Activated CD4-positive, alpha-beta T cell treated with anti-CD3 and anti-CD28 coated beads, Interleukin-2, amount 10 ng/mL, durations not matched to agents 7 days and 5 days (primary cell): ENCODE data around the gene CABP4. TPM values are rescaled to one million over a fixed set of nuclear protein-coding genes. Genes with fewer than 3 reads are reported as not detected.
A peak's percentile ranks its signal among the peaks of the same experiment; 100 is the strongest.

Source experiments
- CTCF ChIA-PET: fragments of 350-600 bp; sonication (Branson Sonifier 250); formaldehyde crosslinking; loops from one replicate; lab custom pipeline; 2021; ENCODE audit warnings: antibody characterized with exemption; lab: Charles Lee
- POLR2A ChIA-PET: fragments of 350-600 bp; sonication (Branson Sonifier 250); formaldehyde crosslinking; loops from one replicate; lab custom pipeline; 2021; ENCODE audit warnings: antibody characterized with exemption; lab: Charles Lee
- DNase-seq: peaks from one replicate; pipeline ENCODE4 v3.0.0-alpha.2; 2020
- H3K27ac Mint-ChIP-seq: one replicate; pipeline ENCODE4 v1.8.0; 2021; ENCODE audit warnings: mild to moderate bottlenecking, moderate library complexity, mixed read lengths
- H3K27me3 Mint-ChIP-seq: one replicate; pipeline ENCODE4 v1.8.0; 2021; ENCODE audit warnings: mixed read lengths
- H3K36me3 Mint-ChIP-seq: one replicate; pipeline ENCODE4 v1.8.0; 2021; ENCODE audit warnings: low read depth, mixed read lengths
- H3K4me1 Mint-ChIP-seq: one replicate; pipeline ENCODE4 v1.8.0; 2021; ENCODE audit warnings: mixed read lengths
- H3K4me3 Mint-ChIP-seq: one replicate; pipeline ENCODE4 v1.8.0; 2021; ENCODE audit warnings: mild to moderate bottlenecking, moderate library complexity, mixed read lengths
- H3K9me3 Mint-ChIP-seq: one replicate; pipeline ENCODE4 v1.8.0; 2021; ENCODE audit warnings: mixed read lengths
- total RNA-seq, 2 experiments: library from RNA; stranded (reverse); gene quantifications; one replicate each; pipeline ENCODE4 v1.2.3, GENCODE V29; 2021

CABP4 gene
- total RNA-seq, 2 experiments from 2014 or later: 1.3 to 2.6 TPM

DNA sequence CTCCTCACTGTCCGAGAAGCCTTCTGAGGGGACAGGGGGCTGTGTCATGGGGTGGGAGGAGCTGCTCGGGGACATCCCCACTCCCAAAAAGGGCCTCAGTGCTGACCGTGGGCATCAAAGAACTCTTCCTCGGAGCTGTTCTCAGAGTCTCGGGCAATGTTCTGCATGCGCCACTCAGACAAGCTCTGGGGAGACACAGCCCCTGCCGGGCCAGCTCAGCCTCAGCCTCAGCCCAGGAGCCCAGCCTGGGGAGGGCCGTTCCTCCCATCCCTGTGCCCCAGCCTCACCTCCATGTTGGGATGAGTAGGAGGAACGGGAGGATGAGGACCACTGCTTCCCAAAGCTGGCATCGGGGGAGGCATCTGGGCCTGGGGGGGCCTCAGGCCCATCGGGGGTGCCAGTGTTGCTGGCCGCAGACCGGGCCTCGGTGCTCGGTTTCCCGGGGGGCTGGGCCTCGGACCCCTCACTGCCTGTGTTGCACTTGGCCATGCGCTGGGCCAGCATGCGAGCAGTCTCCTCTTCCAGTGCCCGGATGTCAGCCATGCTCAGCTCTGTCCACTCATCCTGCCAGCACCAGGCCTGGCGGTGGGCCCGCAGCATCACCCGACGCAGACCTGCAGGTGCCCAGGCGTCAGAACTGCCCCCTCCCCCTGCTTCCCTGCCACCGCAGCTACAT, 44.8 kb downstream of the CABP4 start:
- no peak overlapping the region for H3K27ac Mint-ChIP-seq
- peaks cover 38% of the 10 kb centered on the region for H3K36me3 Mint-ChIP-seq
- ChIA-PET CTCF (interaction anchor here (2.5 kb wide), 1 partner anchor 98 kb away, joined by 13 read pairs; the partner anchor contains the start of gene PPP1CA), POLR2A (no interaction called here)
- no peak for DNase-seq
- no peak overlapping the region for H3K4me3 Mint-ChIP-seq
- H3K4me1 Mint-ChIP-seq: peaks cover 27% of the 10 kb centered on the region
- H3K27me3 Mint-ChIP-seq: no peaks in the 10 kb centered on the region
- no peaks in the 10 kb centered on the region for H3K9me3 Mint-ChIP-seq

DNA sequence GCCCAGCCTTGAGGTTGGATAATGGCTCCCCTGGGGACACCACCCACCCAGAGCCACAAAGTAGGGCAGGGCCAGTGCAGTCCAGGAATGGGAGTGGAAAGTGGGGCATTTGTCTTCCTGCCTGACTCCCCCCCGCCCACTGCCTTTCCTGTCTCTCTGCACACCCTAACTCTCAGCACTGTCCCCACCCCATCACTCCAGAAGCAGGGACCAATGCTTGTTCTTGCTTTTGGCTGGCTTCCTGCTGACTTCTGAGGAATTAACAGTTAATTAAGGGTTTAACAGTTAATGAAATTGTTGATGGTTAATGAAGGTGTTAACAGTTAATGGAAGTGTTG, 45.3 kb downstream of the CABP4 start:
- ChIA-PET POLR2A (no interaction called here), CTCF (interaction anchor here (2.5 kb wide), 1 partner anchor 99 kb away, joined by 13 read pairs; the partner anchor contains the start of gene PPP1CA)
- no peak for DNase-seq
- no peak overlapping the region for H3K4me3 Mint-ChIP-seq
- H3K27me3 Mint-ChIP-seq: no peaks in the 10 kb centered on the region
- H3K4me1 Mint-ChIP-seq: peaks cover 28% of the 10 kb centered on the region
- no peak overlapping the region for H3K27ac Mint-ChIP-seq
- no peaks in the 10 kb centered on the region for H3K9me3 Mint-ChIP-seq
- peaks cover 38% of the 10 kb centered on the region for H3K36me3 Mint-ChIP-seq

DNA sequence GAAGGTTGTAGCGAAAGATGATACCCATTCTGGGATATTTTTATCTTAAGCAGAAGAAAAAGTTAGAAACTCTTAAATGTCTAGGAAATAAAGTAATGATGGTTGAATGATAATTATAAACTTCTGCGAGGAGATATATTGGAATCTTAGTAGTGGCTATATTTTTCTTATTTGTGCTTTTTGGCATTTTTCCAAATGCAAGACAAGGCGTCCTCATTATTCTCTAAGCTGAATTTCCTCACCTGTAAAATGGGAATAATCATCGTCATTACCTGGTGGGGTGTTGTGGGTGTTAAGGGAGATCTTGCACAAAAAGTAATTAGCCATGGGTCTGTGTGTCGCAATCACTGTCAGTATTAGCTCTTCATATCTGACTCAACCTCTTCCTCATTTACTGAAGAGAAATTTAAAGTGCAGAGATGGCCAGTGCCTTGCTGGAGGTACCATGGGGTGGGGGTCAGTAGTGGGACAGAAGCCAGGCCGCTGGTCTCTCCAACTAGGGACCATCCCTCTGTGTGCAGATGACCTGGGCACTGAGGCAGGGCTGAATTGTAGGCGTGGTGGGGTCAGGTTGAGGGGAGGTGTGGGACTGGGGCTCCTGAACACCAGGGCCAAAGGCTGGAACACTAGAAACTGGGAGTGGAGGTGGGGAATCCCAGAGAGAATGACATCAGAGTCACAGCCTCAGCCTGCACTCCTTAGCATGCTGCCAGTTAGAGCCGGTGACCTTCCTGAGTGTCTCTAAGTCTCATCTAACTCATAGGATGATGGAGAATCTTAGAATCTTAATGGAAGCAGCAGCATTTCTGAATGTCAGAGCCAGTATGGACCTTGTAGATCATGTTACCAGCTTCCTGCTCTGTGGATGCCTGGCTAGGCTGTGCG, 45.9 kb downstream of the CABP4 start:
- peaks cover 34% of the 10 kb centered on the region for H3K4me1 Mint-ChIP-seq
- POLR2A ChIA-PET: no interaction called here
- no peak overlapping the region for H3K4me3 Mint-ChIP-seq
- H3K27ac Mint-ChIP-seq: no peak overlapping the region
- H3K36me3 Mint-ChIP-seq: peaks cover 33% of the 10 kb centered on the region
- no peak for DNase-seq
- H3K27me3 Mint-ChIP-seq: no peaks in the 10 kb centered on the region
- no peaks in the 10 kb centered on the region for H3K9me3 Mint-ChIP-seq
- CTCF ChIA-PET: interaction anchor here (2.5 kb wide), 1 partner anchor 99 kb away, joined by 13 read pairs; the partner anchor contains the start of gene PPP1CA

DNA sequence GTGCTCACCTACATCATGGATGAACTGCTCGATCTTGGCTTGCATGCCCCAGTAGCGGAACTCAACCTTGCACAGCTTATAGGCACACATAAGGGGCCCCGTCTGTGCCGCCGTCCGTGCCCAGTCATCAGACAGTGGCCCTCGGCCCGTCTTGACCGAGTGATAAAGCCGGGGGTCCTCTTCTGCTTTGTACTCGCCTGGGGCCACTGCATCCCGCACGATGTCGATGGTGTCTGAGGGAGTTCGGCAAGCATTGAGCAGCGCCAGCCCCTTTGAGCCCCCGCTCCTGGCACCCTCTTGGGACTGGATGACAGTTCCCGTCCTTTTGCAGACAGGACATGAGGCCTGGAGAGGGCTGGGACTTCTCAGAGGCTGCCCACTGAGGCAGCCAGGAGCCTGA, 46.7 kb downstream of the CABP4 start:
- Mint-ChIP-seq H3K9me3 (no peaks in the 10 kb centered on the region), H3K36me3 (peaks cover 38% of the 10 kb centered on the region), H3K4me3 (no peak overlapping the region), H3K4me1 (peaks cover 42% of the 10 kb centered on the region), H3K27me3 (no peaks in the 10 kb centered on the region), H3K27ac (no peak overlapping the region)
- no peak for DNase-seq
- ChIA-PET POLR2A (no interaction called here), CTCF (interaction anchor here (2.5 kb wide), 1 partner anchor 100 kb away, joined by 13 read pairs; the partner anchor contains the start of gene PPP1CA)

DNA sequence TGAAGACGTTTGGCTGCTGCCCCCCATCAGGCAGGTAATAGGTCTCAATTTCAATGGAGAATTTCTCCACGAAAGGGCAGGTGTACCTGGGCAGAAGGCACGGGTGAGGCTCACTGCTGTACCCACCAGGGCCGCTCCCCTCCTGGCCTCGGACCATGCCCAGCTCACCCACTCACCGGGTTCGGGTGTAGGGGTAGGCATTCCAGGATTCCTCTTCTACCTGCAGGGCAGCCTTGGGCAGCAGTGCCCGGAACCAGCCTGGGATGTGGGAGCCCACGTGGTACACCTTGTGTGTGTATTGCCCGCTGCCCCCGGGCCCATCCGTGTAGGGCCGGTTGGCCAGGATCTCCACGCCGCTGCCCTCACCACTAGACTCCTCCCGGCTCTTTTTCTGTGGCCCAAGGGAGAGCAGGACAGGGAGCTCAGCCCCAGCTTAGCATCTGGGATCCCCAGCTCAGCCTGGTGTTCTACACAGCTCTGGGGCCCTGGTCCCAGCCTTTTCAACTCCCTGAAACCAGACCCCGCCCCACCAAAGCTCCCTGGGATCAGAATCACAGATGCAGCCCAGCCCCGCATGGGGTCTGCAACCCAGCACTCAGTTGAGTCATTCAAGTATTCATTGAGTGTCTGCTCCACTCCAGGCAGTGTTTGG, 47.3 kb downstream of the CABP4 start:
- Mint-ChIP-seq H3K36me3 (peaks cover 40% of the 10 kb centered on the region), H3K27ac (peak overlapping the region; percentile 44), H3K27me3 (no peaks in the 10 kb centered on the region), H3K9me3 (no peaks in the 10 kb centered on the region), H3K4me1 (peaks cover 47% of the 10 kb centered on the region), H3K4me3 (peak overlapping the region; percentile 72)
- ChIA-PET CTCF (interaction anchor here (1.2 to 2.5 kb wide), 3 partner anchors 18 to 101 kb away, joined by 3 to 13 read pairs (median 3); partner anchors contain the start of gene PPP1CA), POLR2A (no interaction called here)
- no peak for DNase-seq

DNA sequence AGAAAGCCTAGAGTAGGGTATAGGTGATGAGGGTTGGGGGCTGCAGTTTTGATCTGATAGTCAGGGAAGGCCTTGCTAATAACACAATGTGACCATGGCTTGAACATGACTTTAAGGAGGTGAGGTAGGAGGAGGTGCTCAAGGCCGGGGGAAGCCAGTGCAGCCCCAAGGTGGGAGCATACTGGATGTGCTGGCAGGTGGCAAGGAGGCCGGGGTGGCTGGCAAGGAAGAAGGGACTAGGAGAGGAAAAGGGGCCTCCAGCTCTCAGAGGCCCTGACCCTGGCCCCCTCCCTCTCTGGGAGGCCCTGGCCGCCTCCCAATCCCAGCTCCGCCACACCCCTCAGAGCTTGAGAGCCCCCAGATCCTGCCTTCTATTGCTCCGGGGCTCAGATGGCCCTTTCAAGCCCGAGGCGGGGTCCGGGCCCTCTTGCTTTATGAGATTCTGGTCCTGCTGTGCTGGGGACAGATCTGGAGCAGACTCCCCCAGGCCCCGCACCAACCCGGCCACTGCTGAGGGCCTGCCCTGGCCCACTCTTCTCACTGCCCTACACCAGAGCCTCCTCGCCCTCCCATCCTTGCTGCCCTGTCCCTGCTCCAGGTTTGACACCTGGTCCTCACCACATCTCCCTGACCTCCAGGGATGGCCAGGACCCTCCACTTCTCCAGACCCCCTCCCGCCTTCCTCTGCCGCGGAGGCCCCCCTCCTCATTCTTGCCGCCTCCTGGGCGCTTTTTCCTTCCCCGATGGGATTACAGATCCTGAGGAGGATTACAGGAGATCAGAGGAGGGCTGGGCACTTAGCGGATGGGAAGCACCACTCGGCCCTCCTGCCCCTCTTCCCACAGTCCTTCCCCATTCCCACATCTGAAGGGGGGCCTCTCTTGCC, 48.2 kb downstream of the CABP4 start:
- Mint-ChIP-seq H3K4me3 (peak overlapping the region; percentile 72), H3K9me3 (no peaks in the 10 kb centered on the region), H3K27ac (peak overlapping the region; percentile 44), H3K4me1 (peaks cover 47% of the 10 kb centered on the region), H3K36me3 (peaks cover 38% of the 10 kb centered on the region), H3K27me3 (no peaks in the 10 kb centered on the region)
- no peak for DNase-seq
- ChIA-PET POLR2A (no interaction called here), CTCF (interaction anchor here (1.2 to 1.3 kb wide), 2 partner anchors 19 to 27 kb away, joined by 3 read pairs; no protein-coding TSS in a partner anchor)

DNA sequence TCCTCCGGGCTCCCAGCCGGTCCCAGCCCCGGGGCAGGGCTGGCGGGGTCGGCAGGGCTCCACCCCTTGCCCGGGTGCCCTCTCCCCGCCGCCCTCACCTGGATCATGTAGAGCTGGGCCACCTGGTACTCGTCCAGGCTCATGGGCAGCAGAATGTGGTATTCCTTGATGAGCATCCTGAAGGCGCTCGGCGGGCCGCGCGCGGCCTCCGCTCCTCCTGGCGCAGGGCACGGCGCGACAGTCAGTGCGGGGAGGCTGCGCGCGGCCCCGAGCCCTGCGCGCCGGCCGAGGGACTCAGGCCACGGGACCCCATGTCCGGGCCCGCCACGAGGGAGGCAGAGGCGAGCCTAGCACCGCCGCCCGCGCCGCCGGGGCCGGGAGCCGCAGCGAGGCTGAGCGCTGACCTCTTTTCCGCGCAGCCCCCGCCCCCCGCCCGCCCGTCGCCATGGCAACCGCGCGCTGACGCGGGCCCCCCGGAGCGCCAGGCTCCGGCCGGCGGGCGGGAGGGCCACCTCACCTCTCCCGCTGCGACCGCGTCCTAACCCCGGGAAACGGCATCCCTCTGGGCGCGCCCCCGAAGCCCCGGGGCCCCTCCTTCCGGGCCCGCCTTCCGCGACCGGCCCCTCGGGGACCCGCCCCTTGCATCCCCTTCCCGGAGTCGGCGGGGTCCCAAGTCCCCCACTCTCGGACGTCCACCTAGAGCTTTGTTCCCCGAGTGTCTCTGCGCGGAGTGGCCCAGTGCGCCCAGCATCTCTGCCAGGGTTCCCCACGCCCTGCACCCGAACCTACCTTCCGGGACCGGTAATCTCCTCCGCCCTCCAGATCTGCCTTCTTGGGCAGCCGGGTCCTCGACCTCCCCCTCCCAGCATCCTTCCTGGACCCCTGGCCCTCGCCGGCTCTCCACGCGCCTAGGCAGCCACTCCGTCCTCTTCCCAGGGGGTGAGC, 49.1 kb downstream of the CABP4 start:
- POLR2A ChIA-PET: no interaction called here
- Mint-ChIP-seq H3K4me3 (peak overlapping the region; percentile 91), H3K27ac (peak overlapping the region; percentile 89), H3K27me3 (no peaks in the 10 kb centered on the region), H3K4me1 (peaks cover 55% of the 10 kb centered on the region), H3K9me3 (no peaks in the 10 kb centered on the region), H3K36me3 (peaks cover 38% of the 10 kb centered on the region)
- CTCF ChIA-PET: interaction anchor here (1.1 to 1.6 kb wide), 2 partner anchors 65 to 95 kb away, joined by 3 to 4 read pairs; no protein-coding TSS in a partner anchor
- DNase-seq: peak; percentile 41

DNA sequence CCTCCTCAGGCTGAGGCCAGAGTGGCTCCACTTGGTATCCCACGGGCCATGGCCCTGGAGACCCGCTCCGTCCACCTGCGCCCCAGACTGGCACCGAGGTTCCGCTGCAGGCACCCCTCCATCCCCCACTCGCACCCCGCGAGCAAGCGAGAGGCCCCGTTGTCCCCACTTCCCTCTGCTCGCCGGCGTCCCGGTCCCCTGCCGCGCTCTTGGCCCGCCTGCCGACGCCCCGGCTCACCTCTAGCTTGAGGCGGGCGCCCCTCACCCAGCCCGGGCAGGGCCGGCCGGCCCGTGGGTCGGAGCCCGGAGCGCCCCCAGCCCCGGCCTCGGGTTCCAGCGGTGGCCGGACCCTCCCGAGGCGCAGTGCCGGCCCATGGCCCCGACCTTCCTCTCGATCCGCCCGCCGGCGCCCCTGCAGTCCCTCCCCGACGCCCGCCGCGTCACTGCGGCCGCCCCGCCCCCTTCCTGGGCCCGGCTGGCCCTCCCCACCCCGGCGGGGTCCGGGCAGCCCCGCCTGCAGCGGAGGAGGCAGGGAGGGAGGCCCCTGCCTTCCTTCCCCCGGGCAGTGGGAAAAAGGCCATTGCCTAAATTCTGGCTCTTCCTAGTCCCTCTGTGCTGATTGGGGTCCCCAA, 49.9 kb downstream of the CABP4 start, which contains the start of gene PITPNM1:
Gene PITPNM1, minus strand, starts transcription at position 414 of the 632 bp plus-strand sequence. CDS start 1,183 bp downstream, outside the sequence.
- Mint-ChIP-seq H3K4me3 (peak within 1 kb of the TSS; percentile 91), H3K4me1 (peaks cover 59% of the 10 kb centered on the region)
- CTCF ChIA-PET: interaction anchor here (0.8 to 1.6 kb wide), 9 partner anchors 9 to 192 kb away, joined by 3 to 8 read pairs (median 4); partner anchors contain the start of gene PPP1CA

DNA sequence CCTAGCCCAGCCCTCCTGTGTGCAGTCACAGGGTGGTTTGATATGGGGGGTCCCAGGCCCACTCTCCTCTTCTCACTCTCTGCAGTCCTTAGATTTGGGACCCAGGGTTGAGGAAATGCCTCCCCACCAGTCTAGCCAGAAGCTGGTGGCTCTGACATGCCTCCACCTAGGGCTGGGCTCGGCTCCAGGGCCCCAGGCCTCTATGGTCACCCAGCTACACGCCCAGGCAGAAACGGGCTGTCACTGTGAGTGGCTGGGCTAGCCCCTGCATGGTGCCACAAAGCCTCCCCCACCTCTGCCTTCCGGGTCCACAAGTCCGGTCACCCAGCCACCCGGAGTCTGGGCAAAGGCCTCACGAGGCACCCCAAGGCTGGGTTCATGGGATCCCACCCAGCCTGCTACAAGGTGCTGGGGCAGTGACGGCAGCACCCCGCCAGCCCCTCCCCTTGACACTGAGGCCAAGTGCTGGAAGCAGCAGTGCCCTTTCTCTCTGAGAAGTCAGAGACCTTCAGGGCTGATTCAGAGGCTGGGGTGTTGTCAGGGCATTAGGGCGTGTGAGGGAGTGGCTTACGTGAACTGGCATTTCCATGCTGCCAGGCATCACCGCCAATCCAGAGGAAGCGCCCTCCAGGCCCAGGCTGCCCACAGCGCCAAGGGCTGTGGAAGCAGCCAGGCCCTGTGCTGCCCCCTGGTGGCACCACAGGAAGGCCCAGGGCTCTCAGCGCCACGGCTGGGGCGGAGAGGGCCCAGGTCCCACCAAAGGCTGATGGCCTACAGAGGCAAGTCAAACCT, 50.6 kb downstream of the CABP4 start:
- ChIA-PET CTCF (interaction anchor here (0.8 to 1.6 kb wide), 9 partner anchors 9 to 193 kb away, joined by 3 to 8 read pairs (median 4); partner anchors contain the start of gene PPP1CA), POLR2A (no interaction called here)
- peak overlapping the region; percentile 91 for H3K4me3 Mint-ChIP-seq
- peak overlapping the region; percentile 93 for H3K27ac Mint-ChIP-seq
- peak; percentile 90 for DNase-seq
- H3K36me3 Mint-ChIP-seq: peaks cover 28% of the 10 kb centered on the region
- peaks cover 52% of the 10 kb centered on the region for H3K4me1 Mint-ChIP-seq
- peaks cover 4% of the 10 kb centered on the region for H3K27me3 Mint-ChIP-seq
- H3K9me3 Mint-ChIP-seq: no peaks in the 10 kb centered on the region

More for the DNA sequence above, 49.9 kb downstream of the CABP4 start, which contains the start of gene PITPNM1:
- no peaks in the 10 kb centered on the region for H3K27me3 Mint-ChIP-seq
- H3K36me3 Mint-ChIP-seq: peaks cover 35% of the 10 kb centered on the region
- H3K27ac Mint-ChIP-seq: peak within 1 kb of the TSS; percentile 93
- POLR2A ChIA-PET: no interaction called here
- peak; percentile 74 for DNase-seq
- no peaks in the 10 kb centered on the region for H3K9me3 Mint-ChIP-seq
